Uterus (tissue), 2 donors: Measurements from ENCODE around the gene SUGCT.

Experiments
- POLR2A ChIP-seq, 2 donors: fragments of 450-650 bp; IDR thresholded peaks; one replicate each; pipeline ENCODE4 v1.6.1; 2016; ENCODE audit warnings: antibody characterized with exemption in 2 of 2, mild to moderate bottlenecking in 1 of 2, moderate library complexity in 1 of 2
- TF ChIP-seq, protein P1 (sequence below), 4 experiments: fragments of 200-600 bp in 2 of 4; fragments of 450-650 bp in 2 of 4; sonication (generic) in 2 of 4; IDR thresholded peaks; one replicate each; pipeline ENCODE4 v1.5.1; 2016 to 2019; ENCODE audit warnings: antibody characterized with exemption in 4 of 4, mild to moderate bottlenecking in 2 of 4, moderate library complexity in 1 of 4

DNA sequence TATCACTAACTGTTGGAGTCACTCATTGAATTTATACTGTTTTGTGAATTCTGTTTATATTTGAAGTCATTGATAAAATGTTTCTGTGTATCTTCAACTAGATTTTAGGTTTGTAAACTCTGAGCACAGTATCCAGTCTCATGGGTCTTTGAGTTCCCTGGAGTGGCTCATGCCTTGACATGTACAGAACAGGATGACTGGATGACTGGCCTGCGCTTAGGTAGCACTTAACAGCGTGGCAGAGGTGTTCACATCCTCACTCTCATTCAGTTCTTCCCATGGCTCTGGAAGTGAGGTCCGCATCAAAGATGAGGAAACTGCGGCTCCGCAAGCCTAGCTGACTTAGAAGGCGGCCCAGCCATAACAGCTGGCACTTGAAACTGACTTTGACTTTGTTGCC is 576.9 kb downstream of the SUGCT start:
- TF ChIP-seq, protein P1, sequence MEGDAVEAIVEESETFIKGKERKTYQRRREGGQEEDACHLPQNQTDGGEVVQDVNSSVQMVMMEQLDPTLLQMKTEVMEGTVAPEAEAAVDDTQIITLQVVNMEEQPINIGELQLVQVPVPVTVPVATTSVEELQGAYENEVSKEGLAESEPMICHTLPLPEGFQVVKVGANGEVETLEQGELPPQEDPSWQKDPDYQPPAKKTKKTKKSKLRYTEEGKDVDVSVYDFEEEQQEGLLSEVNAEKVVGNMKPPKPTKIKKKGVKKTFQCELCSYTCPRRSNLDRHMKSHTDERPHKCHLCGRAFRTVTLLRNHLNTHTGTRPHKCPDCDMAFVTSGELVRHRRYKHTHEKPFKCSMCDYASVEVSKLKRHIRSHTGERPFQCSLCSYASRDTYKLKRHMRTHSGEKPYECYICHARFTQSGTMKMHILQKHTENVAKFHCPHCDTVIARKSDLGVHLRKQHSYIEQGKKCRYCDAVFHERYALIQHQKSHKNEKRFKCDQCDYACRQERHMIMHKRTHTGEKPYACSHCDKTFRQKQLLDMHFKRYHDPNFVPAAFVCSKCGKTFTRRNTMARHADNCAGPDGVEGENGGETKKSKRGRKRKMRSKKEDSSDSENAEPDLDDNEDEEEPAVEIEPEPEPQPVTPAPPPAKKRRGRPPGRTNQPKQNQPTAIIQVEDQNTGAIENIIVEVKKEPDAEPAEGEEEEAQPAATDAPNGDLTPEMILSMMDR (IDR thresholded peaks at IDR 0.05) = no peak
- TF ChIP-seq POLR2A (IDR thresholded peaks at IDR 0.05) = no peak
